GM21723 (cell line): ENCODE measurements around the gene ALPI.
"Not testable (repeated sequence)": the region's sequence is repeated elsewhere in the genome, so short reads cannot be mapped to it uniquely, and the experiment has no call there.

ENCODE experiments used
- ATAC-seq: cut with Tn5 transposase; IDR thresholded peaks from one replicate; pipeline ENCODE4 v1.9.1; 2021; ENCODE audit warnings: mild to moderate bottlenecking, moderate library complexity; ENCODE audit not compliant: unreplicated experiment

Gene ALPI

DNA sequence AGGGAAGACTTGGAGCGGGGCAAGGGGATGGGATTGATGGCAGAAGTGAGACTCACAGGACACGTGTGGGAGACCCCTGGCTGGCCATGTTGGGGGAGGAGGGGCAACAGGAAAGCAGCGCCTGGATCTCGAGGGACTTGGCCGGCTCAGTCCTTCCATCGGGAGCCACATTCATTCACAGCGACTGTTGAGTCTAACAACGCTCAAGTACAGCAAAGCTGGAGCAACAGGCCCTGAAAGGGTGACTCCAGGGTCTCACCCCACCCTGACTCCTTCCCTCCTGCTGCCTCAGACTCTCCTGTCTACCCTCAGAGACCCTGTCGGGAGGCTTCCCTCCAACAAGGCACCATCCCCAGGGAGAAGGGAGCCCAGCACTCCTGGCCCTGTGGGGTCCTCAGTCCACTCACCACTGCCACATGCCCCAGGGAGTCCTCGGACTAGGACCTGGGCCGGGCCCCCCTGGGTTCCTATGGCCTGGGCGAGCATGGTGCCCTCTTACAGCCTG is 14.8 kb upstream of the ALPI start:
- ATAC-seq, result no peak

- ATAC-seq, result not testable (repeated sequence)
Observed at GRCh38 chr2:232441922-232442321, 14.0 kb upstream of the ALPI start.

DNA sequence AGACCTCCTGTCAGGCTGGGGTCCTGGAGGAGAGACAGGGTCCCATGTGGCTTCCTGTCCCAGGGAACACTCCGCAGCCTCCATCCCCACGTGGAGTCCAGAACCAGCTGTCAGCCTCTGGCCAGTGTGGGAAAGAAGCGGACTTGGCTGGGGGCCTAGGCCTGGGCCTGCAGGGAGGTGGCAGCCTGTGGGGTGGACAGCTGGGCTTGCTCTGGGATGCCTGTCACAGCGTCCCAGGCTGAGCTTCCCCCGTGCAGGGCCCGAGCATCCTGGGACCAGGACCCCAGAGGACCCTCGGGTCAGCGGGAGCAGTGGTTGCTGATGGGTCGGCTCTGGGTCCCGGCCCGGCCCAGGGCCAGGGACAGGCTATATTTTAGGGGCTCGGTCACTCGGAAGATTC is 13.5 kb upstream of the ALPI start:
- ATAC-seq, result not testable (repeated sequence)

DNA sequence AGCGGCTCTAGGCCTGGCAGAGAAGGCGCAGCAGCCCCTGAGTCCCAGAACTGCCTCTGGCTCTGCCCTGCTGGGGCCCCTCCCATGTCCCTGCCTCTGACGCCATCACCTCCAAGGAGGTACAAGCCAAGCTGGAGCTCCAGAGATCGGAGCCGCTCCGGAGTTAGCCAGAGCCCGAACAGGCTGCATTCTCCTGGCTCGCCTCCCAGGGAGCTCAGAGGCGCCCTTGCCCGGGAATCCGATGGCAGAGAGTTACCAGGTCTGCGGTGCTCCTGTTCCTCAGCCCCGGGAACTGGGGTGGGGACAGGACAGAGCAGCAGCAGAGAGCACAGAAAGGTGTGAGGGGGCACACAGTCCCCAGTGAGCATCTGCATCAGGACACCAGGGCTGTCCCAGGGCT is 12.9 kb upstream of the ALPI start:
- ATAC-seq, result not testable (repeated sequence)

DNA sequence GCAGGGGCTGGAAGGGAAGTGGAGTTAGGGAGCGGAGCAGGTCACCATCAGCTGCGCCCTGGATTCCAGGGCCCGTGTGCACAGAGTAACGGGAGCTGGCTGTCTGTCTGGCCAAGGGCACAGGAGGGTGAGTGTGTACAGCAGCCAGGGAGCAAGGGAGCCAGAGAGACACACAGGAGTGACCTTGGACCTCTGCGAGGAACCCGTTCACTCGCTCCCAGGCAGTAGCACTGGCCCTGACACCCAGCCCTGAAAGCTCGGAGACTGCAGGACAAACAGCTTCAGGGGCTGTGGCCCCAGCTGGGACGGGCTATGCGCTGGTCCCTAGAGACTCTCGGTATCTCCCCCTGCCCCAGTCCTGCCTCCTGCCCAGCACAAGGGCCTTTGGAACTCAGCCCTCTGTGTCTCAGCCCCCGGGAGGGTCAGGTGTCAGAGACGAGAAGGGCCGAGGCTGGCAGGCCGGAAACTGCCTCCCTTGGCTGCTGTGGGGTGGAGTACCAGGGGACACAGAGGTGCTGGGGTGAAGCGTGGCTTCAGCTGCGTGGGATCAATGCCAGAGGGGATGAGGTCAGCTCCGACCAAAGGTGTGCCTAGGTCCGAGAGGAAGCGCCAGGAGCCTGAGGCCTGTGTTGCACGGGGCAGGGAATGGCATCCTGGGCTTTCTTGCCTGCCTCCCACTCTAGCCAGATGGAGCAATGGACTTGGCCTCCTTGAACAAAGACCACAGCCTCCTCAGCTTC is 12.1 kb upstream of the ALPI start:
- not testable (repeated sequence) for ATAC-seq

GRCh38 chr2:232444409-232445148 is 11.4 kb upstream of the ALPI start:
- ATAC-seq, result no peak

DNA sequence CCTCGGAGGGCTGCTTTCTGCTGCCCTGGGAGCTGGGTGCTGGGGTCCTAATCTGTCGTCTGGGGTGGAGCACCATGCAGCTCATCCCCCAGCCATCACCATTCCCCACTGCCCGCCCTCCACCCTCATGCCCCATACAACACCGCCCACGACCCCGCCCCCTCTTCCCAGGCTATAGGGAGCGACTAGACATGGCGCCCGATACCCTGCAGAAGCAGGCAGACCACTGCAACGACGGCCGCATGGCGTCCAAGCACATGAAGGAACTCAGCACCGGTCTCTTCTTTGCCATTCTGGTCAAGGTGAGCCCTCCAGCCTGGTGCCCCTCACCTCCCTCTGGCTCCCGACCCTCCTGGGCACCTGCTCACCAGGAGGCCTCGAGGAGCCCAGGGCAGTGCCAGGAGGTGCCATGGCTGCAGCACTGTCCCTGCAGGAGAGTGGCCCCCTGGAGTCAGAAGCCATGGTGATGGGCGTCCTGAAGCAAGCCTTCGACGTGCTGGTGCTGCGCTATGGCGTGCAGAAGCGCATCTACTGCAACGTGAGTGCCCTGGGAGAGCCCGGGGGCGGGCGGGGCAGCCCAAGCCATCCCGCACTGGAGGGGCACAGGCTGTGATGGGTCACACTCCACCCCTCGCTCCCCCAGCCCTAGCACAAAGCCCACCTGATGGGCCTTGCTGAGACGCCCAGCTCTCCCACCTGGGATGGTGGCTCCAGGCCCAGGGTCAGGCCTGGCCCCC is 10.6 kb upstream of the ALPI start:
- not testable (repeated sequence) for ATAC-seq

- ATAC-seq, result not testable (repeated sequence)
Observed at GRCh38 chr2:232446266-232446777, 9.6 kb upstream of the ALPI start.

DNA sequence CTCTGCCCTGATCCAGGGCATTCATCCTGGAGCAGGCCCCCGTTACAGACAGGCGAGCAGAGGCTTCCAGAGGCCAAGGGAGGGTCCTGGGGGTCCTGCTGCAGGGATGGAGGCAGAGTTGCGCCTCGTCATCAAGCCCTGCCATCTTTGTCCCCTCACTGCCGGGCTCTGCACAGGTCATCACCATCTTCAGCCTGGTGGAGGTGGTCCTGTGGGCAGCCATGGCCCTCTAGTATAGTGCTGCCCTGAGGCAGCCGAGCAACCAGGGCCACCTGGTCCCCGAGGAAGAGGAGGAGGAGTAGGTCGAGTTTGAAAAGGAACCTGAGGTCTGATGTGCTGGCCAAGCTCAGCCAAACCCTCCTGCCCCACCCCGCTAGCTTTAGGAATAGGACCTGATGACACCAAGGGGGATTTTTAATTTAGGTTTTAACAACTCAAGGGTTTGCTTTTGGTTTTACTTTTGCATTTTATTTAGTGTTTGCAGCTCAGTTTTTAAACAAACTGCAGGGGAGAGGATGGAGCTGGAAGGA is 8.8 kb upstream of the ALPI start:
- no peak for ATAC-seq

GRCh38 chr2:232447638-232448303 is 8.2 kb upstream of the ALPI start:
- no peak for ATAC-seq

GRCh38 chr2:232448304-232448690 is 7.7 kb upstream of the ALPI start:
- no peak for ATAC-seq

GRCh38 chr2:232449964-232450363 is 6.0 kb upstream of the ALPI start:
- no peak for ATAC-seq

GRCh38 chr2:232451645-232452044 is 4.3 kb upstream of the ALPI start:
- ATAC-seq, result not testable (repeated sequence)

DNA sequence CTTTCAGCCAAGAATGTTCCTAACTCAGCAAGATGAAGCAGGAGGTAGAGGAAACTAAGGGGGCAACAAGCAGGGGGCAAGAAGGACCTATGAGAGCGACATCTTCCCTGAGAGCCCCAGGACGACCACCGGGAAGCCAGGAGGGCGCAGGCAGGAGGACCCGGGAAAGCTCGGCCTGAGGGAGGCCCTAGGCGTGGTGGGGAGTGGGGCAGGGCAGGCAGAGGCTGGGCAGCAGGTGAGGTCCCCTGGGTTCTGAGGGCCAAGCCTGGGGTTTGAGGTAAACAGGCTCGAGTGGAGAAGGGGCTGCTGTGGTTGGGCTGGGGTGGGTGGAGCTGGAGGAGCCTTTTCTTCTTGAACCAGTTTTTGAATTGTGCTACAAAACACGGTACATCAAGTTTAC is 1.3 kb upstream of the ALPI start:
- ATAC-seq, result no peak

- ATAC-seq, result no peak
Observed at GRCh38 chr2:232456296-232457120, 555 bp downstream of the ALPI start.

DNA sequence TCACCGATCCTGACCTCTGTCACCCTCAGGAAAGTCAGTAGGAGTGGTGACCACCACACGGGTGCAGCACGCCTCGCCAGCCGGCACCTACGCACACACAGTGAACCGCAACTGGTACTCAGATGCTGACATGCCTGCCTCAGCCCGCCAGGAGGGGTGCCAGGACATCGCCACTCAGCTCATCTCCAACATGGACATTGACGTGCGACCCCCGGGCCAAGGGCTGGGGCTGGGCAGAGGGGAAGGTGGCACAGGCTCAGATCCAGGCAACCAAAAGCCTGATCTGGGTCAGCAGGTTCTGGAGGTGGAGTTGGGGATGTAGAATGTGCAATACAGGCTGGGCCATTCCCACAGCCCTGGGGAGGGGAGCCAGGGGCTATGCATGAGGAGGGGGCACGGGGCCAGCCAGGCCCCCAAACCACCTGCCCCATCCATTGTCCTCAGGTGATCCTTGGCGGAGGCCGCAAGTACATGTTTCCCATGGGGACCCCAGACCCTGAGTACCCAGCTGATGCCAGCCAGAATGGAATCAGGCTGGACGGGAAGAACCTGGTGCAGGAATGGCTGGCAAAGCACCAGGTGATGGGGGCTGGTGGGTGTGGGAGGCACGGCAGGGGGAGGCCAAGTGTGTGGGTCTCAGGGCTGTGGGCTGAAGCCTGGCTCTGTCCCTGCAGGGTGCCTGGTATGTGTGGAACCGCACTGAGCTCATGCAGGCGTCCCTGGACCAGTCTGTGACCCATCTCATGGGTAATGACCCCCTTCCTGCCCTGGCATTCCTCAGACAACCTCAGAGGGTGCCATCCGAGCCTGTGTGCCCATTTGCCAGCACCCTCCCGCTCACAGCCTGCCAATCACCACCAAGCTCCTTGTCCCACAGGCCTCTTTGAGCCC is 1.4 kb downstream of the ALPI start:
- ATAC-seq, result no peak

GRCh38 chr2:232458051-232458660 is 2.2 kb downstream of the ALPI start:
- ATAC-seq, result no peak
